Keratinocyte (primary cell): ENCODE measurements around the gene STRN3. TPM values are rescaled to one million over a fixed set of nuclear protein-coding genes. Genes with fewer than 3 reads are reported as not detected.
"Not testable (repeated sequence)": the region's sequence is repeated elsewhere in the genome, so short reads cannot be mapped to it uniquely, and the experiment has no call there.

Source experiments
- DNase-seq: peaks from one replicate; pipeline ENCODE4 v3.0.0-alpha.2; 2011; ENCODE audit warnings: low read depth, missing footprints, low spot score
- FAIRE-seq: peaks from 2 replicates; lab custom pipeline; 2011; peaks lifted over from hg19 to GRCh38; lab: Jason Lieb, UNC
- H2AFZ ChIP-seq: 2 replicates; pipeline ENCODE4 v1.6.0; 2012; ENCODE audit warnings: low read length, control low read depth, inconsistent platforms; ENCODE audit not compliant: control insufficient read depth
- H3K27ac ChIP-seq: 2 replicates; pipeline ENCODE4 v1.5.1; 2011; ENCODE audit warnings: low read length; ENCODE audit not compliant: control insufficient read depth, insufficient read depth
- H3K27me3 ChIP-seq: 3 replicates; pipeline ENCODE4 v1.6.0; 2011; ENCODE audit warnings: low read length; ENCODE audit not compliant: control insufficient read depth, insufficient read depth; ENCODE audit errors: extremely low read depth
- H3K36me3 ChIP-seq, 2 experiments: 2 replicates in 1 of 2; 3 replicates in 1 of 2; pipeline ENCODE4 v1.5.1; 2011; ENCODE audit warnings: low read length in 2 of 2, mild to moderate bottlenecking in 1 of 2; ENCODE audit not compliant: control insufficient read depth in 2 of 2, insufficient read depth in 2 of 2; ENCODE audit errors: extremely low read depth in 1 of 2
- H3K4me1 ChIP-seq: 3 replicates; pipeline ENCODE4 v1.5.1; 2011; ENCODE audit warnings: low read length; ENCODE audit not compliant: control insufficient read depth, insufficient read depth; ENCODE audit errors: extremely low read depth
- H3K4me2 ChIP-seq: 3 replicates; pipeline ENCODE4 v1.6.0; 2011; ENCODE audit warnings: low read depth, low read length; ENCODE audit not compliant: control insufficient read depth, insufficient read depth; ENCODE audit errors: extremely low read depth
- H3K4me3 ChIP-seq, 3 experiments: fragments of 200-600 bp in 1 of 3; sonication (generic) in 1 of 3; 2 replicates in 2 of 3; 3 replicates in 1 of 3; pipeline ENCODE4 v1.5.1; 2011 to 2016; ENCODE audit warnings: low read length in 3 of 3, mild to moderate bottlenecking in 3 of 3, control low read depth in 2 of 3, inconsistent platforms in 1 of 3, low read depth in 1 of 3, mixed read lengths in 1 of 3, mixed run types in 1 of 3, moderate library complexity in 1 of 3; ENCODE audit not compliant: control insufficient read depth in 2 of 3, insufficient read depth in 2 of 3; ENCODE audit errors: extremely low read depth in 1 of 3
- H3K79me2 ChIP-seq: 2 replicates; pipeline ENCODE4 v1.6.0; 2012; ENCODE audit warnings: low read length; ENCODE audit not compliant: control insufficient read depth, insufficient read depth
- H3K9ac ChIP-seq: 3 replicates; pipeline ENCODE4 v1.6.0; 2011; ENCODE audit warnings: low read length; ENCODE audit not compliant: control insufficient read depth, insufficient read depth; ENCODE audit errors: extremely low read depth
- H3K9me1 ChIP-seq: 3 replicates; pipeline ENCODE4 v1.6.0; 2011; ENCODE audit warnings: low read length; ENCODE audit not compliant: control insufficient read depth, insufficient read depth; ENCODE audit errors: extremely low read depth
- H3K9me3 ChIP-seq: 2 replicates; pipeline ENCODE4 v1.5.1; 2012; ENCODE audit warnings: low read depth, low read length; ENCODE audit not compliant: control insufficient read depth
- H4K20me1 ChIP-seq: 3 replicates; pipeline ENCODE4 v1.6.0; 2011; ENCODE audit warnings: low read length; ENCODE audit not compliant: control insufficient read depth, insufficient read depth; ENCODE audit errors: extremely low read depth
- EZH2 ChIP-seq: IDR thresholded peaks from one replicate; pipeline ENCODE4 v1.6.1; 2012; ENCODE audit warnings: inconsistent platforms, mild to moderate bottlenecking, low read length, moderate library complexity
- dilution Hi-C: fragments of 300-500 bp; cut with MboI; formaldehyde crosslinking; loops from one replicate; pipeline ENCODE4 v1.7.0; 2020; ENCODE audit warnings: low sequenced_read_pairs; ENCODE audit not compliant: extremely low pct_ligation_motif_present
- polyA plus RNA-seq, 5 experiments: library from polyadenylated mRNA; depleted of rRNA in 3 of 5; stranded (reverse) in 3 of 5; stranded (forward) in 1 of 5; unstranded in 1 of 5; fragments of >200 nt; gene quantifications; 1 replicate in 1 of 5; 2 replicates in 3 of 5; 3 replicates in 1 of 5; pipeline versions ENCODE4 v1.2.1 to v1.2.3, GENCODE V29; 2011 to 2012; ENCODE audit warnings: missing spikeins in 2 of 5, low read depth in 1 of 5, low replicate concordance in 1 of 5
- TF ChIP-seq, protein P1 (sequence below), 3 experiments: IDR thresholded peaks in 1 of 3; conservative IDR thresholded peaks in 1 of 3; optimal IDR thresholded peaks in 1 of 3; 2 replicates in 2 of 3; 3 replicates in 1 of 3; pipeline versions ENCODE3 to v1.5.1; 2011; ENCODE audit warnings: low read length in 3 of 3, mild to moderate bottlenecking in 3 of 3, moderate library complexity in 2 of 3, control low read depth in 1 of 3, inconsistent platforms in 1 of 3; ENCODE audit not compliant: insufficient read depth in 2 of 3; ENCODE audit errors: extremely low read depth in 1 of 3

STRN3 gene
- polyA plus RNA-seq, 1 donor (not counting 4 experiments of a cell fraction or from before 2014, with no cell fraction given): 38.1 TPM

DNA sequence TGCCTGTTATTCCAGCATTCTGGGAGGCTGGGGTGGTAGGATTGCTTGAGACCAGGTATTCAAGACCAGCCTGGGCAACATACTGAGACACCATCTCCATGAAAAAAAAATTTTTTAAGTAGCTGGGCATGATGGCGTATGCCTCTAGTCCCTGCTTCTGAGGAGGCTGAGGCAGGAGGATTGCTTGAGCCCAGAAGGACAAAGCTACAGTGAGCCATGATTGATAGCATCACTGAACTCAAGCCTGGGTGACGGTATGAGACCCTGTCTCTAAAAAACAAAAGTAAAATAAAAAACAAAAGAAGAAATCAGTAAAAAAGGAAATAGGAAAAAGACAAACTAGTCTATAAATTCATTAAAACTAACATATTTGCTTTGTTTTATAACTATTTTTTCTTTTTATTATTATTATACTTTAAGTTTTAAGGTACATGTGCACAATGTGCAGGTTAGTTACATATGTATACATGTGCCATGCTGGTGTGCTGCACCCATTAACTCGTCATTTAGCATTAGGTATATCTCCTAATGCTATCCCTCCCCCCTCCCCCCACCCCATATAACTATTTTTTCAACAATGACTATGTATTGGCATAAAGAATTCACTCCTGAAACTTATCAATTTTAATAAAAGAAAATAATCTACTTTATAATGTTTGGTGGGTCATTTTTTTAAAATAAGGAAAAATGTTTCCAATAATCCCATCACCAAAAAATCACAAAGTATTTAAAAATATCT is 16.2 kb downstream of the STRN3 start:
- H3K36me3 ChIP-seq: peaks cover 4 to 12% of the 10 kb centered on the region in 2 experiments
- no peak overlapping the region for H3K4me2 ChIP-seq
- H4K20me1 ChIP-seq: peaks cover 11% of the 10 kb centered on the region
- FAIRE-seq (no peak), DNase-seq (no peak)
- H2AFZ ChIP-seq: no peak overlapping the region
- H3K4me1 ChIP-seq: no peaks in the 10 kb centered on the region
- H3K9me3 ChIP-seq: no peaks in the 10 kb centered on the region
- no peak overlapping the region for H3K27ac ChIP-seq
- H3K79me2 ChIP-seq: peaks cover 94% of the 10 kb centered on the region
- TF ChIP-seq, protein P1, sequence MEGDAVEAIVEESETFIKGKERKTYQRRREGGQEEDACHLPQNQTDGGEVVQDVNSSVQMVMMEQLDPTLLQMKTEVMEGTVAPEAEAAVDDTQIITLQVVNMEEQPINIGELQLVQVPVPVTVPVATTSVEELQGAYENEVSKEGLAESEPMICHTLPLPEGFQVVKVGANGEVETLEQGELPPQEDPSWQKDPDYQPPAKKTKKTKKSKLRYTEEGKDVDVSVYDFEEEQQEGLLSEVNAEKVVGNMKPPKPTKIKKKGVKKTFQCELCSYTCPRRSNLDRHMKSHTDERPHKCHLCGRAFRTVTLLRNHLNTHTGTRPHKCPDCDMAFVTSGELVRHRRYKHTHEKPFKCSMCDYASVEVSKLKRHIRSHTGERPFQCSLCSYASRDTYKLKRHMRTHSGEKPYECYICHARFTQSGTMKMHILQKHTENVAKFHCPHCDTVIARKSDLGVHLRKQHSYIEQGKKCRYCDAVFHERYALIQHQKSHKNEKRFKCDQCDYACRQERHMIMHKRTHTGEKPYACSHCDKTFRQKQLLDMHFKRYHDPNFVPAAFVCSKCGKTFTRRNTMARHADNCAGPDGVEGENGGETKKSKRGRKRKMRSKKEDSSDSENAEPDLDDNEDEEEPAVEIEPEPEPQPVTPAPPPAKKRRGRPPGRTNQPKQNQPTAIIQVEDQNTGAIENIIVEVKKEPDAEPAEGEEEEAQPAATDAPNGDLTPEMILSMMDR (optimal IDR thresholded peaks at IDR 0.05 in 1 of 3, IDR thresholded peaks at IDR 0.05 in 1 of 3, conservative IDR thresholded peaks at IDR 0.05 in 1 of 3; ENCODE audit: extremely low read depth in 1 of 3, insufficient read depth in 2 of 3, low read length in 3 of 3): no peak
- no peak for TF ChIP-seq EZH2
- no peaks in the 10 kb centered on the region for H3K27me3 ChIP-seq
- H3K9ac ChIP-seq: no peak overlapping the region
- dilution Hi-C loops: no loop called here
- no peak overlapping the region for H3K4me3 ChIP-seq
- no peaks in the 10 kb centered on the region for H3K9me1 ChIP-seq

DNA sequence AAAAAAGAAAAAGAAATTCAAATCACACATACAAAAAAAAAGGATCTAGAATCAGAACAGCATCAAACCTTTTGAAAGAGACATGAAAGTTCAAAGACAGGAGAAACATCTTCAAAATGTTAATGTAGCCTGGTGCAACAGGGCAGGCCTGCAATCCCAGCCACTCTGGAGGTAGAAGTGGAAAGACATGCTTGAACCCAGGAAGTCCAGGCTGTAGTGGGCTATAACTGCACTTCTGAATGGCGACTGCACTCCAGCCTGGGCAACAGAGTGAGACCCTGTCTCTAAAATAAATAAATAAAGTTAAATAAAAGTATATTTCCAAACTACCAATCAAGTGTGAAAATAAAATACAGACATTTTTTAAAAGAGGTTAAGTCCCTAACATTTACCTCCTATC is 19.5 kb downstream of the STRN3 start:
- Histone ChIP-seq H3K27ac (no peak overlapping the region), H3K4me3 (no peak overlapping the region), H3K9ac (no peak overlapping the region), H3K79me2 (peaks cover 90% of the 10 kb centered on the region), H3K9me3 (no peaks in the 10 kb centered on the region), H3K36me3 (peaks cover 6 to 16% of the 10 kb centered on the region in 2 experiments), H3K4me2 (no peak overlapping the region), H4K20me1 (peaks cover 14% of the 10 kb centered on the region), H2AFZ (no peak overlapping the region), H3K27me3 (no peaks in the 10 kb centered on the region), H3K9me1 (no peaks in the 10 kb centered on the region), H3K4me1 (no peaks in the 10 kb centered on the region)
- FAIRE-seq (no peak), DNase-seq (no peak)
- dilution Hi-C loops: no loop called here
- TF ChIP-seq EZH2: no peak
- TF ChIP-seq, protein P1 (optimal IDR thresholded peaks at IDR 0.05 in 1 of 3, IDR thresholded peaks at IDR 0.05 in 1 of 3, conservative IDR thresholded peaks at IDR 0.05 in 1 of 3; ENCODE audit: extremely low read depth in 1 of 3, insufficient read depth in 2 of 3, low read length in 3 of 3): no peak

DNA sequence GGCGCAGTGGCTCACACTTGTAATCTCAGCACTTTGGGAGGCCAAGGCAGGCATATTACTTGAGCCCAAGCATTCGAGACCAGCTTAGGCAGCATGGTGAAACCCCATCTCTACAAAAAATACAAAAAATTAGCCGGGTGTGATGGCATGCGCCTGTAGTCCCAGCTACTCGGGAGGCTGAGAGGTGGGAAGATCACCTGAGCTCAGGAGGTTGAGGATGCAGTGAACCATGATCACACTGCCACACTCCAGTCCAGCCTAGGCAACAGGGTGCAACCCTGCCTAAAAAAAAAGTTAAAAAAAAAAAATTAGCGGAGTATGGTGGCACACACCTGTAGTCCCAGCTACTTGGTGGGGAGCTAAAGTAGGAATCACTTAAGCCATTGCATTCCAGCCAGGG is 22.2 kb downstream of the STRN3 start:
- H2AFZ ChIP-seq, dilution Hi-C loops, FAIRE-seq, DNase-seq, H3K9ac ChIP-seq, H3K4me1 ChIP-seq, H3K9me1 ChIP-seq, H3K4me2 ChIP-seq, H3K27ac ChIP-seq, H3K9me3 ChIP-seq, H3K27me3 ChIP-seq, H3K4me3 ChIP-seq: not testable (repeated sequence)
- H4K20me1 ChIP-seq: peaks cover 12% of the 10 kb centered on the region
- H3K36me3 ChIP-seq: peaks cover 6 to 16% of the 10 kb centered on the region in 2 experiments
- peaks cover 95% of the 10 kb centered on the region for H3K79me2 ChIP-seq
